Stomach smooth muscle (tissue), 2 donors: ENCODE data around the gene ZMIZ2.
"Not testable (repeated sequence)": the region's sequence is repeated elsewhere in the genome, so short reads cannot be mapped to it uniquely, and the experiment has no call there.

Source experiments
- H3K27ac ChIP-seq: one replicate; pipeline ENCODE4 v1.7.0; 2013; ENCODE audit warnings: mild to moderate bottlenecking, low read length, inconsistent platforms
- H3K27me3 ChIP-seq, 2 donors: one replicate each; pipeline ENCODE4 v1.7.0; 2013; ENCODE audit warnings: low read length in 2 of 2; ENCODE audit not compliant: insufficient read depth in 2 of 2, control insufficient read depth in 1 of 2
- H3K36me3 ChIP-seq, 2 donors: one replicate each; pipeline ENCODE4 v1.7.0; 2013; ENCODE audit warnings: low read length in 2 of 2; ENCODE audit not compliant: control insufficient read depth in 2 of 2, insufficient read depth in 2 of 2
- H3K4me1 ChIP-seq: one replicate; pipeline ENCODE4 v1.7.0; 2013; ENCODE audit warnings: low read length; ENCODE audit not compliant: control insufficient read depth, insufficient read depth
- H3K4me3 ChIP-seq, 2 donors: one replicate each; pipeline ENCODE4 v1.7.0; 2013; ENCODE audit warnings: low read length in 2 of 2
- H3K9ac ChIP-seq, 2 donors: one replicate each; pipeline ENCODE4 v1.7.0; 2013; ENCODE audit warnings: low read length in 2 of 2, mild to moderate bottlenecking in 1 of 2
- H3K9me3 ChIP-seq, 2 donors: one replicate each; pipeline ENCODE4 v1.7.0; 2013; ENCODE audit warnings: low read length in 2 of 2; ENCODE audit not compliant: control insufficient read depth in 2 of 2
- donor health status: healthy.
- donor health status: Pancreatic carcinoma.

Gene ZMIZ2

DNA sequence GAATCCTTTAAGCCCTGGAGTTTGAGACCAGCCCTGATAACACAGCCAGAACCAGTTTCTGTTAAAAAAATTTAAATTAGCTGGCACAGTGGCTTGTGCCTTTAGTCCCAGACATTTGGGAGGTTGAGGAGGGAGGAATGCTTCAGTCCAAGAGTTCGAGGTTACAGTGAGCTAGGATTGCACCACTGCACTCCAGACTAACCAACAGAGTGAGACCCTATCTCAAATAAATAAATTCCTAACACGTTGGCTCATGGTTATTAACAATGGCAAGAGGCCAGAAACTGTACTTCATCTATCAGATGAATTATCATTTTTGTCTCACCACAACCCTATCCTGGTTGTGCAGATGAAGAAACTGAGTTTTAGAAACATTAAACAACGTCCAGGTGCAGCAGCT lies 45.7 kb downstream of the ZMIZ2 start:
- Histone ChIP-seq H3K27ac (no peak overlapping the region), H3K9ac (no peak overlapping the region), H3K27me3 (no peaks in the 10 kb centered on the region), H3K4me3 (no peak overlapping the region), H3K9me3 (no peaks in the 10 kb centered on the region), H3K4me1 (peaks cover 14% of the 10 kb centered on the region), H3K36me3 (peaks cover 0 to 3% of the 10 kb centered on the region in 2 donors)

DNA sequence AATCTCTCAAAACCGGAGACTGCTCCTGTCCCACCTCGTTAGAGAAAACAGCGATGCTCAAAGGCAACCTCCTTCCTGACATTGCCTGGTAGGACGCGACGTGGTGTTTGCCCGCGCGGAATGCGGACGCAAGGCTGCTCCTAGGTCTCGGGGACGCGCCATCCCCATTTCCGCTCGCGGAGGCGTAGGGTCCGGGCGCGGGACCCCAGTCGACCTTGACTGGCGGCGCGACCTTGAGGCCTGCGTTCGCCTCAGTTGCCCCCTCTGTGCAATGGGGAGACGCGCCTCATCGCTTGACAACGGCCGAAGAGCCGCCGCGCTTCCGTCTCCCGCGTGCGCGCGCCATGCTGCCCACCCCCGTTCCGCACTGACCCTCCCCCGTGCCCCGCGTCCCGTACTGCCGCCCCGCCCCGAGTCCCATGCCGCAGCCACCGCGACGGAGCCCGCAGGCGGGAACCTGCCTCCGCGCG lies 47.4 kb downstream of the ZMIZ2 start:
- peak overlapping the region; percentile 97 for H3K27ac ChIP-seq
- H3K4me1 ChIP-seq = peaks cover 18% of the 10 kb centered on the region
- no peaks in the 10 kb centered on the region for H3K9me3 ChIP-seq

DNA sequence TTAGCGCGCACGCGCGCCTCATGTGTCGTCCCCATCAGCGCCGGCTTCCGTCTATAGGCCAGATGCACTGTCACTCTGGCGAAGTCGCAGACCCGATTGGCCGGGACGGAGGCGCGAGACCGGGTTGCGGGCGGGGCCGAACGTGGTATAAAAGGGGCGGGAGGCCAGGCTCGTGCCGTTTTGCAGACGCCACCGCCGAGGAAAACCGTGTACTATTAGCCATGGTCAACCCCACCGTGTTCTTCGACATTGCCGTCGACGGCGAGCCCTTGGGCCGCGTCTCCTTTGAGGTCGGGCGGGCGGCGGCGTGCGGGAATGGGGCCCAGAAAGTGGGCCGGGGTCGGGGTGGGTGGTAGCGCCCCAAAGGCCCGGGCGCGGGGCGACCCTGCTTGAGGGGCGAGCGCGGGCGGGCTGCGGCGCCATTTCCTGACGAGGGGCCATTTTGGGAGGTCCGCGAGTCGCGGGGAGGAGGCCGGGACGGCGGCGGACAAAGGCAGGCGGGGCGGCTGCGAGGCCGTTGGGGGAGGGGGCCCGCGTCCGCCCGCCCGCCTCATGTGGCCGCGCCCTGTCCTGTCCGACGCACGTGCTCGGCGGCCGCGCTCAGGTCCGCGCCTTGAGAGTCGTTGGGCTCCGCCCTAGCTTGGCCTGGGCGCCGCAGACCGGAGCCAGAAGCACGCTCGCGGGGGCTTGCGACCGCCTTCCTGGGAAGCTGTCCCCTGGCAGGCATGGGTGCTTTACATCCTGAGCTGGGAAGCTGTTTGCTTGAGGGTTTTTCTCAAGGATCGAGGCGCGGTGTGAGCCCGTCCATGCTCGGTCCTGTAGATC lies 48.1 kb downstream of the ZMIZ2 start, which contains the start of gene PPIA:
TSS of gene PPIA (plus strand) at position 178 of the 825 bp plus-strand sequence. CDS start at position 222, 44 bp downstream.
- no peaks in the 10 kb centered on the region for H3K9me3 ChIP-seq
- peak within 1 kb of the TSS; percentile 97 for H3K27ac ChIP-seq
- peaks cover 18% of the 10 kb centered on the region for H3K4me1 ChIP-seq
- H3K27me3 ChIP-seq = no peaks in the 10 kb centered on the region
- H3K9ac ChIP-seq = peak within 1 kb of the TSS; percentile 96 to 97
- peaks cover 14 to 19% of the 10 kb centered on the region in 2 donors for H3K36me3 ChIP-seq
- peak within 1 kb of the TSS; percentile 93 for H3K4me3 ChIP-seq

More for the DNA sequence above, 47.4 kb downstream of the ZMIZ2 start:
- peak overlapping the region; percentile 80 to 96 for H3K9ac ChIP-seq
- no peaks in the 10 kb centered on the region for H3K27me3 ChIP-seq
- peaks cover 11 to 15% of the 10 kb centered on the region in 2 donors for H3K36me3 ChIP-seq
- H3K4me3 ChIP-seq = peak overlapping the region; percentile 92 to 93

DNA sequence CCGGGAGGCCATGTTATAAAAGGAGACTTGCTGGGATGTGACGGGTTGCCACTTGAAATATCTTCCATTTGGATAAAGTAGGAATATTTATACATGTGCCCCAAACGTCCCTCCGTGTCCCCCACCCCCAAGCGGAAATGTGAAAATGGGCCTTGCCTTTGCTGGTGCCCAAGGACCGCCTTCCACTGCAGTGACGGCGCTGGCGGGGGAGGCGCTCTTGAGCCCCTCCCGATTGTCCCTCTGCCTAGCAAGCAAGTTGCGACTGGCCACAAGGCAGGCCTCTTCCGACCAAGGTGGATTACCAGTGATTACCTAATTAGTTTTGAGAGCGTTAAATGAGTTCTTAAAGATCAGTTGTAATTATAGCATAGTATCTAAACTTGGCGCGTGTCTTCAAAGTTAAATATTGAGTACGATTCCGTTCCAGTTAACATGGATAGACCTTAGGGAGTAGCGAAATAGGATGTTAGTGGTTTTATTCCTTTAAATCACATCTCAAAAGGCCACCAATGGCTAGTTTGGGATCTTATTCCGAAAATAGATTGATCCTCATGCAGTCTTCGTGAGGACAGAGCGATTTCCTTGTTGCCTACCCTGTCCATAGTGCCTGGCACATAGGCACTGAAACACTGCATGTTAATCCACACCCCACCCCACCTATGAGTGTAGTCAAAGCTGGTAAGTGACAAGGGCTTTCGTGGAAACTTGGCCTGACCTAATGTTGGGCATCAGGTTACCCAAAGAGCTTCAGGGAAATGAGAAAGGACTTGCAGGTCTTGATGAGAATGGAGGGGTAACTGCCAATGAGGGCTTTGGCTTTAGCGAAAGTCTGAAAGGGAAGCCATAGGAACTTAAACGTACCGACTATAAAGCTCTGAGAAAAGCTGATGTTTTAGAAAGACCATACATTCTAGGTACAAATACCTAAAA lies 48.9 kb downstream of the ZMIZ2 start:
- H3K4me3 ChIP-seq = peak overlapping the region; percentile 93
- peaks cover 21 to 26% of the 10 kb centered on the region in 2 donors for H3K36me3 ChIP-seq
- no peaks in the 10 kb centered on the region for H3K27me3 ChIP-seq
- H3K27ac ChIP-seq = peak overlapping the region; percentile 97
- H3K9me3 ChIP-seq = no peaks in the 10 kb centered on the region
- peaks cover 18% of the 10 kb centered on the region for H3K4me1 ChIP-seq
- peak overlapping the region; percentile 96 to 97 for H3K9ac ChIP-seq

DNA sequence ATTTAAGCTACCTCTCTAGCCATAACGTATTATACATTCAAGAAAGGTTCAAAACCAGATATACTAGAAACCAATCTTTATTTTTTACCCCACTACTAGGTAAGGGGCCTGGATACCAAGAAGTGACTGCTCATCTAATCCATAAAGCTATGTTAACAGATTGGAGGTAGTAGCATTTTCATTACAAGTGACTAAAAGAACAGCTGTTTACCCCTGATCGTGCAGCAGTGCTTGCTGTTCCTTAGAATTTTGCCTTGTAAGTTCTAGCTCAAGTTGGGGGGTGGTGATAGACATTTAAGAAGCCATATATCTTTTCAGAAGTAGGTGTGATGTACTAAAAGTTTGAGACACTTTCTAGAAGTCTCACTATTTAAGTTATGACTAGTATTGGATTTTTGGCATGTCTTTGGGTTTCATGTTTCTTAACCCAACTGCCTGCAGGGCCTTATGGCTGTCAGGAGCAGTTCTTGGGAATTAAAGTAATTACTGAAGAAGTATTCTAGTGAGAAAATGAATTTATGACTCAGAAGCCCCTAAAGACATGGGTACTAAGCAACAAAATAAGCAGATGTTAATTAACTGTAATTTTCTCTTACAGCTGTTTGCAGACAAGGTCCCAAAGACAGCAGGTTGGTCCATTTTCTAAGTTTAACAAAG lies 50.1 kb downstream of the ZMIZ2 start:
- H3K9ac ChIP-seq = no peak overlapping the region
- peak overlapping the region in 1 of 2 donors; percentile 36 for H3K4me3 ChIP-seq
- H3K4me1 ChIP-seq = peaks cover 18% of the 10 kb centered on the region
- H3K27ac ChIP-seq = no peak overlapping the region
- H3K27me3 ChIP-seq = no peaks in the 10 kb centered on the region
- H3K36me3 ChIP-seq = peaks cover 31 to 36% of the 10 kb centered on the region in 2 donors
- no peaks in the 10 kb centered on the region for H3K9me3 ChIP-seq

DNA sequence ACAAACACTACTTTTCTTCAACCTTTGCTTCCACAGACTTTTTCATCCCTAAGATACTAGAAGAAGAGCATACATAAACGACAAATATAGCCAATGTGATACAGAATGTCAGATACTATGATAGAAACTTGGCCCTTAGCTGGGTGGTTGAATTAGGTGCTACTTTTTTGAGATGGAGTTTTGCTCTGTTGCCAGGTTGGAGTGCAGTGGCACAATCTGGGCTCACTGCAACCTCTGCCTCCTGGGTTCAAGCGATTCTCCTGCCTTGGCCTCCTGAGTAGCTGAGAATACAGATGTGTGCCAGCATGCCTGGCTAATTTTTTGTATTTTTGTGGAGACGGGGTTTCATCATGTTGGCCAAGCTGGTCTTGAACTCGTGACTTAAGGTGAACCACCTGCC lies 51.3 kb downstream of the ZMIZ2 start:
- Histone ChIP-seq H3K36me3 (peaks cover 33 to 38% of the 10 kb centered on the region in 2 donors), H3K4me3 (no peak overlapping the region), H3K4me1 (peaks cover 18% of the 10 kb centered on the region), H3K9ac (no peak overlapping the region), H3K27me3 (no peaks in the 10 kb centered on the region), H3K9me3 (no peaks in the 10 kb centered on the region), H3K27ac (no peak overlapping the region)

DNA sequence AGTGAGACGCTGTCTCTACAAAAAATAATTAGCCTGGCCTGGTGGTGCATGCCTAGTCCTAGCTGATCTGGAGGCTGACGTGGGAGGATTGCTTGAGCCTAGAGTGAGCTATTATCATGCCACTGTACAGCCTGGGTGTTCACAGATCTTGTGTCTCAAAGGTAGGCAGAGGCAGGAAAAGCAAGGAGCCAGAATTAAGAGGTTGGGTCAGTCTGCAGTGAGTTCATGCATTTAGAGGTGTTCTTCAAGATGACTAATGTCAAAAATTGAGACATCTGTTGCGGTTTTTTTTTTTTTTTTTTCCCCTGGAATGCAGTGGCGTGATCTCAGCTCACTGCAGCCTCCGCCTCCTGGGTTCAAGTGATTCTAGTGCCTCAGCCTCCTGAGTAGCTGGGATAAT lies 53.2 kb downstream of the ZMIZ2 start:
- no peak overlapping the region for H3K9ac ChIP-seq
- H3K4me1 ChIP-seq = peaks cover 18% of the 10 kb centered on the region
- no peak overlapping the region for H3K4me3 ChIP-seq
- no peaks in the 10 kb centered on the region for H3K27me3 ChIP-seq
- peaks cover 33 to 39% of the 10 kb centered on the region in 2 donors for H3K36me3 ChIP-seq
- no peaks in the 10 kb centered on the region for H3K9me3 ChIP-seq
- H3K27ac ChIP-seq = no peak overlapping the region

DNA sequence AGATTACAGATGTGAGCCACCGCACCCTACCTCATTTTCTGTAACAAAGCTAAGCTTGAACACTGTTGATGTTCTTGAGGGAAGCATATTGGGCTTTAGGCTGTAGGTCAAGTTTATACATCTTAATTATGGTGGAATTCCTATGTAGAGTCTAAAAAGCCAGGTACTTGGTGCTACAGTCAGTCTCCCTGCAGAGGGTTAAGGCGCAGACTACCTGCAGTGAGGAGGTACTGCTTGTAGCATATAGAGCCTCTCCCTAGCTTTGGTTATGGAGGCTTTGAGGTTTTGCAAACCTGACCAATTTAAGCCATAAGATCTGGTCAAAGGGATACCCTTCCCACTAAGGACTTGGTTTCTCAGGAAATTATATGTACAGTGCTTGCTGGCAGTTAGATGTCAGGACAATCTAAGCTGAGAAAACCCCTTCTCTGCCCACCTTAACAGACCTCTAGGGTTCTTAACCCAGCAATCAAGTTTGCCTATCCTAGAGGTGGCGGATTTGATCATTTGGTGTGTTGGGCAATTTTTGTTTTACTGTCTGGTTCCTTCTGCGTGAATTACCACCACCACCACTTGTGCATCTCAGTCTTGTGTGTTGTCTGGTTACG lies 53.9 kb downstream of the ZMIZ2 start:
- Histone ChIP-seq H3K36me3 (peaks cover 33 to 39% of the 10 kb centered on the region in 2 donors), H3K4me1 (peaks cover 18% of the 10 kb centered on the region), H3K9ac (no peak overlapping the region), H3K27me3 (no peaks in the 10 kb centered on the region), H3K4me3 (no peak overlapping the region), H3K27ac (no peak overlapping the region), H3K9me3 (no peaks in the 10 kb centered on the region)

DNA sequence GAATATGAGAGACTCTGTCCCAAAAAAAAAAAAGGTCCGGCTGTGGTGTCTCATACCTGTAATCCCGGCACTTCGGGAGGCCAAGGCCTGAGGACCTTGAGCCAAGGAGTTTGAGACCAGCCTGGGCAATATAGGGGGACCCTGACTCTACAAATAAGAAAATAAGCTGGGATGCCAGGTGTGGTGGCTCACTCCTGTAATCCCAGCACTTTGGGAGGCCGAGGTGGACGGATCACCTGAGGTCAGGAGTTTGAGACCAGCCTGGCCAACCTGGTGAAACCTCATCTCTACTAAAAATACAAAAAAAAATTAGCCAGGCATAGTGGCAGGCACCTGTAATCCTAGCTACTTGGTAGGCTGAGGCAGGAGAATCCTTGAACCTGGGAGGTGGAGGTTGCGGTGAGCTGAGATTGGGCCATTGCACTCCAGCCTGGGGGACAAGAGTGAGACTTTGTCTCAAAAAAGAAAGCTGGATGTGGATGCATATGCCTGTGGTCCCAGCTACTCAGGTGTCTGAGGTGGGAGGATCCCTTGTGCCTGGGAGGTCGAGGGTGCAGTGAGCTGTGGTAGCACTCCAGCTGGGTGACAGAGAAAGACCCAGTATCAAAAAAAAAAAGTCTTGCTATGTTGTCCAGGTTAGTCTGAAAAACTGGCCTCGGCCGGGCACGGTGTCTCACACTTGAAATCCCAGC lies 55.3 kb downstream of the ZMIZ2 start:
- H3K9ac ChIP-seq, H3K27me3 ChIP-seq, H3K9me3 ChIP-seq, H3K4me1 ChIP-seq, H3K4me3 ChIP-seq, H3K27ac ChIP-seq: not testable (repeated sequence)
- H3K36me3 ChIP-seq = peaks cover 33 to 37% of the 10 kb centered on the region in 2 donors
